Measurements from ENCODE around the gene ATP6V1F.

- TF ChIP-seq POLR2A (IDR thresholded peaks at IDR 0.05) (no peak), CTCF (IDR thresholded peaks at IDR 0.05) (no peak)
Observed at GRCh38 chr7:128829391-128830166, 33.1 kb upstream of the ATP6V1F start.
